GM21737 (cell line): Measurements from ENCODE around the gene GPBAR1.
A peak's percentile ranks its signal among the peaks of the same experiment; 100 is the strongest.

ENCODE experiments used
- ATAC-seq: cut with Tn5 transposase; IDR thresholded peaks from one replicate; pipeline ENCODE4 v1.9.1; 2021; ENCODE audit warnings: mild to moderate bottlenecking, moderate library complexity; ENCODE audit not compliant: unreplicated experiment

The GPBAR1 gene, protein sequence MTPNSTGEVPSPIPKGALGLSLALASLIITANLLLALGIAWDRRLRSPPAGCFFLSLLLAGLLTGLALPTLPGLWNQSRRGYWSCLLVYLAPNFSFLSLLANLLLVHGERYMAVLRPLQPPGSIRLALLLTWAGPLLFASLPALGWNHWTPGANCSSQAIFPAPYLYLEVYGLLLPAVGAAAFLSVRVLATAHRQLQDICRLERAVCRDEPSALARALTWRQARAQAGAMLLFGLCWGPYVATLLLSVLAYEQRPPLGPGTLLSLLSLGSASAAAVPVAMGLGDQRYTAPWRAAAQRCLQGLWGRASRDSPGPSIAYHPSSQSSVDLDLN

DNA sequence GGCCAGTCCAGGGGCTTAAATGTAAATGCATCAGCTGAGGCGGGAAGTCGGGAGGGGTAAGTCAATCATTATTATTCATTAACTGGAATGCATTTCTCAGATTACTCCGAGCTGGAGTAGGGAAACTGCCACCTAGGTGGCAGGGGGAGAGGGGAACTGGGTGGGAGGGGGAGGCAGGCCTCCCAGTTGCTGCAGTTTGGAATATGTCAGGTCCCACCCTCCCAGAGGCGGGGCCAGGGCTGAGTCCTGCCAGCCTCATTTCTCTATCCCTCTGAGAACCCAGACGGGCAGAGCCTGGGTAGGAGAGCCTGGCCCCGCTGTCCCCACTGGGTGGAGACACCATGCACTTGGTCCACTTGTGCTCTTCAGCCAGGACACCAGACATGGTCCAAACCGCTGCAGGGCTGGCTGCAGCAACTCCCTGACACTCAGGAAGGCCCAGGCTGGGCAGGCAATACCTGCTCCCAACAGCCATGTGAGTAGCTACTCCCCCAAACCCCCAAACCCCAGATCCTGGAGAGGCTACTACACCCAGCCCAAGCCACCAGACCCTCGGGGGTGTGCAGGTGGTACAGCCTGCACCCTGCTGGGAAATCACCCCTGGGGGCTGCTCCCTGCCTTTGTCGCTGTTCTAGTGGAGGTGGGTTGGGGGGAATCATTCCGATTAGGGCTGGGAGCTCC lies at the start of gene GPBAR1:
TSS of gene GPBAR1 (plus strand) at position 274 of the 681 bp plus-strand sequence. CDS start 1,710 bp downstream, outside the sequence.
- ATAC-seq: no peak

DNA sequence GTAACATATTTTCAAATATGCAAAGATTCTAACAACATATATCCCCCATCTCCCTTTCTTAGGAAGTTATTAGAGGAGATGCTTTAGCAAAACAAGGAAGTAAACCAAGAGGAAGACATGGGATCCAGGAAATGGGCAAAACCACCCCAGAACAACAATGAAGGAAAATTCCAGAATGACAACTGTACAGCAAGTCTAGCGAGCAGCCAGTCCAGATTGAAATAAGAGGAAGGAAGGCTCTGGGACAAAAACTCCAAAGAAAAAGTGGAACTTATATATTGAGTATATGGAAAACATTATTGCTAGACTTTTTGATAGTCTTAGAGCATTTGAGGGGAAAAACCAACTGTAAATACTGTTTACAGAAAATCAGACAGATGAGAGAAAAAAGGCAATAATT lies 46.7 kb upstream of the GPBAR1 start:
- no peak for ATAC-seq

DNA sequence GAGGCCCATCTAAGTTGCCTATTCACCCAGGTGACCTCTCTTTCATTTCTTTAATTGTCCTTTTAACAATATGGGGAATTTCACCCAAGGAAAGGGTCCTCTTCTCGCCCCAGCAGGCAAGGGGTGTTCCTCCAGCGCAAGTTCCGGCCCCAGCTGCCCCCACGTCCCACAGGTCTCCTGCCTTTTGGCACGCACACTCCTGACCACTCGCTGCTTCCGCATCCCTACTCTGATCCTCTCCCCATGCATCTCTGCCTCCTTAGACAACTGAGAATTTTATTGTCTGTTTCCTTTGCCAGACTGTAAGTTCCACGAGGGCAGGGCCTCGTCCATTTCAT lies 44.5 kb upstream of the GPBAR1 start:
- no peak for ATAC-seq

DNA sequence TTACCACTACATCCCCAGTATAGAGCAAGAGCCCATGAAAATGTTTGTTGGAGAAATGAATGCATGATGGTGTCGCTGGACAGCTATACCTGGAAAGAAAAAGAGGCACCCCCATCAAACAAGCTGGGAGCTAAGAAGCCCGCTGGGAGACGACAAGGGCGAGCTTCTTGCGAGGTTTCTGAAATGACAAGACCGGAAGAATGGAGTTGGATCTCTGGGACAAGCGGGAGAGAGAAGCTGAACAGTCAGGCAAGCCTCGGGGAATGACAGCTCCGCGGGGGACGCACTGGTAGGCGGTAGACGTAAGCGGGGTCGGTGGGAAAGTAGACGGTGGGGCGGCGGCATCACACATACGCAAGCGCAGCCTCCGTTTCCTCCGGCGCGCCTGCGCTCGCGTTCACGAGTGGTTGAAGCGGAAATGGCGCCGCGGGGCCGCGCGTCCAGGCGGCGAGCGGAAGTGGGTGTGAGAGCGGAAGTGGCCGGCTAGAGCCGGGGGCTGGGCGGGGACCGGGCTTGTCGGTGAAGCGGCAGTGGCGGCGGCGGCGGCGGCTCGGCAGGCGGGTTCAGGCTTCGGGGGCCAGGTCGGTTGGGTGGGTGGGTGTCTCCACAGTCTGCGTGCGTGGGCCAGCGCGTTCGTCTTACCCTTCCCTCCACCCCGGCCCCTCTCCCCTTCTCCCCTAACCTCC lies 44.0 kb upstream of the GPBAR1 start, which contains the start of gene ARPC2:
TSS of gene ARPC2 (plus strand) at position 516 of the 686 bp plus-strand sequence. CDS start 282 bp downstream, outside the sequence.
- ATAC-seq: peak; percentile 65

DNA sequence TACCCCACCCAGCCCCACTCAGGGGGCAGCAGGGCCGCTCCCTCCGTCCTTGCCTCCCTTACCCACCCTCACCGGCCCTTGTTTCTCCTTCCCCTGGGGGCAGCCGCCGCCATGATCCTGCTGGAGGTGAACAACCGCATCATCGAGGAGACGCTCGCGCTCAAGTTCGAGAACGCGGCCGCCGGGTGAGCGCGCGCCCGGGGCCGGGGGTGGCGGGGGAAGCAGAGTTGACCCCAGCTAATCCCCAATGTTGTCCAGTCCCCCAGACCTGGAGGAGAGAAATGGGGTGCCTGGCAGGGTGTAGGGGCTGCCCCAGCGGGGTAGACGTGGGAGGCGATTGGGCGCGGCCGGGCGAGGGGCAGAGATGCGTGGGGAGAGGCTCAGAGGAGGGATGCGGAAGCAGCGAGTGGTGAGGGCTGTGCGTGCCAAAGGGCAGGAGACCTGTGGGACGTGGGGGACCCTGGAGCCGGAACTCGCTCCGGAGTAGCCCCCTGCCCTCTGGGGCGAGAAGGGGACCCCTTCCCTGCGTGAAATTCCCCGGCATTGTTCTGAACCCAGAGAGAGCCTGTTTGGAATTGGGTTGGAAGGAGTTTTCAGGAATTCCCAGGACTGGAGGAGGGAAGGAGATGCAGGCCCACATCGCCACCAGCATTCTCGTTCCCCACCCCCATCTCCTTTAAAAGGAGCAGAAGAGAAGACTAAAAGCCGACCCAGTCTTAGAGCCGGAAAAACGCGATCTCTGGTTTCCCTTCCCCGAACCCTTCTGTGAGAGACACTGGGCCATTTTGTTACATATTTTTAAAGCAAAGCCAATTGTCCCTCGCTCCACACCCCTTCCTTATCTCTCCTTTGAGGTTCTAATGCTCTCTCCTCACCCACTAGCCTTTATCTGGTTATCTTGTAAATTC lies 43.2 kb upstream of the GPBAR1 start:
- ATAC-seq: peak; percentile 26

DNA sequence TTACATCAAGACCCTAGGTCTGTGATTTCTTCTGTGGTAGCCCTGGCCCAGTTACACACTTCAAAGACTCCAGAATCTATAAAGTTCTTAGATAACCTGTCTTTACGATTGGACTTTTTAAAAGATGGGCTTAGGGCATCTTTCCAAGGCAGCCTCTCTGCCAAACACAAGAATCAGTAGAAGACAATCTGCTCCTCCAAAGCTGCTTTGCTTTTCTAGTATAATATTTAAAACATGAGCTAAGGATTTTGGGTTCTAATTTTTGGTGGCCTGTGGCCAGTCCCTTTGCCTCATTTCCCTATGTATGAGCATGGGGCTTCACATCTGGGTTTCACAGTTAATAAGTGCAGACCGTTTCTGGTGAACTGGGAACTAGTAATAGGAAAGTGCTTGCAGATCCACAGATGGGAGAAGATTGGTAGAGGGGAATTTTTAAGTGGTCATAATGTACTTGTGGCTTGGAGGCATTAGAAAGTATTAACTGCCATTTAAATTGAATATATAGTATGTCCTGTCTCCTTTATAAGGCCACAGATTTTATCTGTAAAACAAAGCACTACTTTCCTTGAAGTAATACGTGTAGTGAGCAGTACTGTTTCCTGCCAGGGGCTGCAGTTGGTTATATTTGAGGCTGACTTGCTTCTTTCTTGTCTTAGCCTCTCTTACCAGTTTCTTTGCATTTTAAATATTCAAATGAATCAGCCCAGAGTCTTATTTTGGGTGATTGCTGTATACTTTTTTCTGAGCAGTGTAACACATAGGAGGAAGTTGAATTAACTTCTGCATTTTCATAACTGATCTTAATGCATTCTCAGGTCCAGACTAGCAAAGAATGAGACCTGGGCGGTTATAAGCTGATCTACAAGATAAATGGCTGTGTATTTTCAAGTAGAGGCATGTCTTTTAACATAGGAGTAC lies 42.3 kb upstream of the GPBAR1 start:
- ATAC-seq: peak; percentile 40

DNA sequence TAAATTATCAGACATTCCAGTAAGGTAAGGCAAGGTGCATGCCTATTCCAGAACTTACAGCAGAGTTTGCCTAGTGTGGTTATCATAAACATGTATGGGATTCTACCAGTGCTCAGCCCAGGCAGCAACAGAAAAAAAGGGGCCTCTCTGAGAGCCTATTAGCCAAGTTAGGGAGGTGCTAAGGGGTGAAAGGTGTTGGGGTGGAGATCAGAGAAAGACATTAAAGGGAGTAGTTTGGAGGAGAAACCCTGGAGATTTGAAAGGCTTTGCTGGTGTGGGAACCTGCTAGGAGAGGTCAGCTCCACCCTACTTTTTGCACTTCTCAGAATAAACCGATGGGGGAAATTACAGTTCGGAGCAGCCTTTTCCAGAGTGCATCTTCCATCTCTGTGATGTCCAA lies 40.9 kb upstream of the GPBAR1 start:
- no peak for ATAC-seq

DNA sequence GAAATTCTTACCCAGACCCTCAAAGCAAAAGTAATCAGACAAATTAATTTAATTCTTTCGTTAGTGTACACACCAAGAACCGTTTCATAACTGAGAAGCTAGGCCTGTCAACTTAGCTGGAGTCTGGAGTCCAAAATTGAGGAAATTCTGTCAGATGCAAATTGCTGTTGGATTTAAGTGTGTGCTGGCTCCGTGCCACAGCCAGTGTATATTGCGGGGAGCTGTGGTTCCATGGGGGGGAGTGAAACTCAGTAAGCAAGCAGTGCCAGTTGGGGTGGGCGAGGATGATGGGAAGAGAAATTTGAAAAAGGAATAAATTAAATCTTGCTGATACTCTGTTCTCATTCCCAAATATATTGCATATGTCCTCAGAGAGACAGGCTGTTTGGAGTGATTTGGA lies 39.8 kb upstream of the GPBAR1 start:
- ATAC-seq: no peak

DNA sequence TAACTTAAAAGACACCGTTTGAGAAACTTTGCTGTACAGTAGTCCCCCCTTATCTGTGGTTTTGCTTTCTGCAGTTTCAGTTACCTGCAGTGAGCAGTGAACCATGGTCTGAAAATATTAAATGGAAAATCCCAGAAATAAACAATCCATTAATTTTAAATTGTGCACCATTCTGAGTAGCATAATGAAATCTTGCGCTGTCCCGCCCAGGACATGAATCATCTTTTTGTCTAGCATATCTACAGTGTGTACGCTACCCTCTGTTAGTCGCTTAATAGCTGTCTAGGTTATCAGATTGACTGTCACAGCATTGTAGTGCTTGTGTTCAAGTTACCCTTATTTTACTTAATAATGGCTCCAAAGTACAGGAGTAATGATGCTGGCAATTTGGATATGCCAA lies 37.8 kb upstream of the GPBAR1 start:
- ATAC-seq: no peak

DNA sequence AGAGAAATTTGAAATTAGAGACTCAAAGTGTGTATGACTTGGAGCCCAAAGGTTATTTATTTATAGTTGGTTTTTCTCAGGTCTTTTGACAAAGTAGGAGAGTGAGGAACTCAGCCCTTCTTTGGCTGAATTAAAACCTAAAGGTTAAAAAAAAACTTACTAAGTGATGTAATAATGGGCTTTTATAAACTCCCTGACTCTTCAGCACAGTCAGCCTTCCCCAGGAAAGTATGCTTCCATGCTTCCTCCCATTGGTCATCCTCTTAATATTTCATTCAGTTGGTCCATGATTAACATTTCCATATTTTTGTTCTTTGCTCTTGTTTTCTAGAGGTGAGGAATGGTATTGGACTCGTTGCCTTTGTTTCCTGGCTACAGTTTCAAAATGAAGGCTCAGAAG lies 36.6 kb upstream of the GPBAR1 start:
- ATAC-seq: no peak

DNA sequence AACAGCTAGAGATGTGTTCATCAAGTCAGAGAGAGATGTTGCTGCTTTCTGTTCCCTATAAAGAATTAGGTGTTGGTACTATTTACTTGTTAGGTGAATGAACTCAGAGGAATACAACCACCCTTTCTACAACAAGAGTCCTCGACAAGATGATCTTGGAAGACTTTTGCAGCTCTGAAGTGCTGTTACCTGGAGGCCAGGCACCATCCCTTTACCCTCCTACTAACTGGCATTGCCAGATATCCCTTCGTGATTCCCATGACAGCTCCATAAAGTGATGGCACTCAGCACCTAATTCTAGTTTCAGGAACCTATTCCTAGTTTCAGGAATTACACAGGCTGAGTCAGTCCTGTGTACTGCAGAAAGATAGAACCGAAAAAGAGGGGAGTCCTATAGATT lies 33.9 kb upstream of the GPBAR1 start:
- ATAC-seq: no peak

DNA sequence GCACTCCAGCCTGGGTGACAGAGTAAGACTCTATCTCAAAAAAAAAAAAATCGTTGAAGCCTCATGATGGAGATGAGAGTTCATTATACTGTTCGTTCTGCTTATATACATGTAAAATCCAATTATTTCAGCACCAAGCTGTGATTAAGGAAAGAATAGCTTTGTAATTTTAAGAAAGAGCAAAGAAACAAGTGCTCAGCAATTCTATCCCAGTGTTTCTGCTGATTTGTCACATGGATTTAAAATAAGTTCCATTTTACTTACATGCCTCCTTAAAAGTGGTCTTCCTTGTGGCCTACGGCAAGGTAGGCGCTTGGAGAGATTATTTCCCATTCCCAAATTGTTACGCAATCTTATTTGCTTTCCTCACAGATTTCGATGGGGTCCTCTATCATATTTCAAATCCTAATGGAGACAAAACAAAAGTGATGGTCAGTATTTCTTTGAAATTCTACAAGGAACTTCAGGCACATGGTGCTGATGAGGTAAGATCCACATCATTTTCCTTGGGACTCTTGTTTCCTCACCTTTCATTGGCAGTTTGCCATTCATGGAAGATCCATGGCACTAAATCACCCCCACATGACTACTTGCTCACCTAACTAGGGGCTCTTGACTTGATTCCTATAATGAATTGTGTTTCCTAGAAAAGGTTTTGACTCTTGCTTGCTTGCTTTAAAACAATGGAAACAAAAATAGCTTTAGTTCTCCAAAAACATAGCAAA lies 32.3 kb upstream of the GPBAR1 start:
- ATAC-seq: peak; percentile 7

DNA sequence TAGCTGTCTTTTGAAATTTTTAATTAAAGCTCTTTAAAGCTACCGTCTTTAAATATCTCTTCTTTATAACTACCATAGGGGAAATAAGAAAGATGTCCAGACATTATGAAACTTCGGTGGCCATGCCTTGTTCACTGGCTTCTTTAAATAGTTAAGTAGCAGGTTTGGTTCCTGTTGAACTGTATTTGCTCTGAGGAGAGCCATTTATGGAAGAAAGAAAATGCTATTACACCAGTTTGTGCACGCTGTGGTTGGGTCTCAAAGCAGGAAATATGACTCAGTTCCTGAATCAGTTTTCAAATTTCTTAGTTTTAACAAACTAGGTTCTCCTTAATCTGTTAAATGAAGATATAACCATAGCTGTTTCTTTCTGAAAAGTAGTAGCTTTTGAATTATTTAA lies 31.6 kb upstream of the GPBAR1 start:
- ATAC-seq: peak; percentile 80

DNA sequence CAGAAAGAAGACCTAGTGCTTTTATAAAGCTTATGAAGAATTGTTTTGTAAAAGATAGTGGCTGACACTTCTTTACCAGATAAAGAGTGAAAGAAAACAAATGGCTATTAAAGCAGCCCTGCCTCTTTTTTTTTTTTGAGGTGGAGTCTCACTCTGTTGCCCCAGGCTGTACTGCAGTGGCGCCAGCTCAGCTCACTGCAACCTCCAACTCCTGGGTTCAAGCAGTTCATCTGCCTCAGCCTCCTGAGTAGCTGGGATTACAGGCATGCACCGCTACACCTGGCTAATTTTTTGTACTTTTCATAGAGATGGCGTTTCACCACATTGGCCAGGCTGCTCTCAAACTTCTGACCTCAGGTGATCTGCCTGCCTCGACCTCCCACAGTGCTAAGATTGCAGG lies 31.0 kb upstream of the GPBAR1 start:
- ATAC-seq: no peak

DNA sequence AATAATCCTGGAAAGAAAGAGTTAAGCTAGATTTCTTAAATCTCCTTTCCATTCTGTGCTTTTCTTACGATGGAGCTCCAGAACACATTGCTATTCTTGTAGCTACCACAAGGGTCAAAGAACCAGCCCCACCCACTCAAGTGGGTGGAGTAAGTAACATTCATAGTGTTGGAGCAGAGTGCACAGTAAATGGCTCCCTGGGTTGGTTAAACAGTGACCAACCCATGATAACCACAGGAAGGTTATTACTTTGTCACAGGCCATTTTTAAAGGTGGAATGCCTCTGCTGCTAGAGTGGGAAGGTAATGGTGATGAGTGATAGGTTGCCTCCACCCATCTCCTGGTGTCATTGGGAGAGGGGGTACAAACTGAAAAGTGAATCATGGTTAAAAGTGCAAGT lies 29.9 kb upstream of the GPBAR1 start:
- ATAC-seq: peak; percentile 49

DNA sequence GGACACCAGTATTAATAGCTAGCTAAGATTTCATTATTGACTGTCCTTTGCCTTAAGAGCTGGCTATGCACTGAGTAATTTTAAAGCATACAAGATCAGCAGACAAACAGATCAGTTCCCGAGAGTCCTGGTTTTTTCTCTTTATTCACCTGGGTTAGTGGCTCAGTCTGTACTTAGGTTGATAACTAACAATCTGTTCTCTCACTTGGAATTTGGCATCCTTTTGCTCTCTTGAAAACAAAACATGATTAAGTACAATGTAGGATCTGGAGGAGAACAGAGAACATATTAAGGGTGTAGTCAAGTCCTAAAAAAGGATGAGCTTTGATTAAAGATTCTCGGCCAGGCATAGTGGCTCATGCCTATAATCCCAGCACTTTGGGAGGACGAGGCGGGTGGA lies 27.3 kb upstream of the GPBAR1 start:
- no peak for ATAC-seq

DNA sequence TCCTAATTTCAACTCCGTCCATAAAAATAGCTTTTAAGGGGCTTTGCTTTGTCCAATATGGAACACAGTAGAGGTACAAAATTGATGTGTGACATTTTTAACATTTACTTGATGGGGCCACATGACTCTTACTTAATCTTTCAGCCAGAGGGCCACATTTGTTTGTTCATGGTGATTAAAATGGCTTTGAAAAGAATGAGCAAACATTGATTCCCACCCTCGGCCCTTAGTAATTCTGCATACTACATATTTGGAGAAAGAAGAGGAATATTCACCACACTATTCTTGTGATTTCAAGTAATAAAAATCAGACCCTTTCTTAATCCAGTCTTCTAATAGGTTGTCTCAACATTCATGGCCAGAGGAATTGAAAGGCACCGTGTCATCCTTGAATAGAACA lies 26.3 kb upstream of the GPBAR1 start:
- ATAC-seq: no peak

DNA sequence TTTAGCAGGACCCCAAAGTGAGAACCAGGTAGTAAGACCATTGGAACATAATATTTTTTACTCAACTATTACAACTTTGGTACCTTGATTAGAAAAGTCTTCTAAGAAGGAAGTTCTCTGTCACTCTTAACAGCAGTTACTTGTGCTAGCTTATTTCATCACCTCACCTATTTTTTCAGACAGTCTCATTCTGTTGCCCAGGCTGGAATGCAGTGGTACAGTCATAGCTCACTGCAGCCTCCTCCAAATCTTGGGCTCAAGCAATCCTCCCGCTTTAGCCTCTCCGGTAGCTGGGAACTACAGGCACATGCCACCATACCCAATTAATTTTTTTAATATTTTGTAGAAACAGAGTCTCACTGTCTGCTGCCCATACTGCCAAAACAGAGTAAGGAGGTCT lies 25.8 kb upstream of the GPBAR1 start:
- no peak for ATAC-seq

DNA sequence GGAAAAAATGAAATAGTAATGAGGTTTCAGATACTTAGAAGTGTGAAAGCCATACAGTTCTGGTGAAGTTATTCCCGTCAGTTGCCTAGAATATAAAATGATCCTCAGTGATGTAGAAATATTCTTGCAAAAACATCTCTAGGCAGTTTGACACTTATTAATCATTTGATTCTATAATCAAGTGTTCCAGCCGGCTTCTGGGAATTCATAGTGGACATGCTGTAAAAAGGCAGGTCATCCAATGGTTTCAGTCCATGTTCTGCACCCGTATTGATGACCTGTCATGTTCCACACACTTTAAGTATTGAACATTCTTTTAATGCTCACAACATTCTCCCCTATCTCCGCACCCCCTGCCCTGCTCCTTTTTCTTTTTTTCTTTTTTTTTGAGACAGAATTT lies 24.0 kb upstream of the GPBAR1 start:
- ATAC-seq: no peak
